Heart left ventricle (tissue), 16 donors: ENCODE data around the gene ATP6V1G1. TPM values are rescaled to one million over a fixed set of nuclear protein-coding genes. Genes with fewer than 3 reads are reported as not detected.

Source experiments
- ATAC-seq, 4 donors: fragments of 200-7000 bp; cut with Tn5 transposase; one replicate each; pipeline ENCODE4 v1.9.1; 2020 to 2022; ENCODE audit warnings: moderate library complexity in 4 of 4, mild to moderate bottlenecking in 3 of 4, moderate number of reproducible peaks in 1 of 4
- DNase-seq, 5 donors: peaks; one replicate each; pipeline ENCODE4 v3.0.0-alpha.2; 2020
- H3K27ac ChIP-seq, 12 donors: fragments of 200-600 bp; sonication (generic) in 4 of 12; one replicate each; pipeline versions ENCODE4 v1.5.0 to v1.8.0; 2016 to 2022; ENCODE audit warnings: mild to moderate bottlenecking in 2 of 12
- H3K27me3 ChIP-seq, 9 donors: fragments of 200-600 bp; sonication (generic) in 2 of 9; one replicate each; pipeline versions ENCODE4 v1.5.1 to v1.8.0; 2016 to 2022; ENCODE audit warnings: mild to moderate bottlenecking in 3 of 9
- H3K36me3 ChIP-seq, 9 donors: fragments of 200-600 bp; sonication (generic) in 2 of 9; one replicate each; pipeline versions ENCODE4 v1.5.0 to v1.8.0; 2018 to 2022; ENCODE audit warnings: mild to moderate bottlenecking in 2 of 9
- H3K4me1 ChIP-seq, 12 donors: fragments of 200-600 bp; sonication (generic) in 4 of 12; one replicate each; pipeline versions ENCODE4 v1.5.0 to v1.8.0; 2016 to 2022; ENCODE audit warnings: mild to moderate bottlenecking in 3 of 12
- H3K4me3 ChIP-seq, 12 donors: fragments of 200-600 bp; sonication (generic) in 4 of 12; one replicate each; pipeline versions ENCODE4 v1.5.0 to v1.8.0; 2017 to 2022; ENCODE audit warnings: mild to moderate bottlenecking in 9 of 12, moderate library complexity in 4 of 12
- H3K9me3 ChIP-seq, 12 donors: fragments of 200-600 bp; sonication (generic) in 4 of 12; one replicate each; pipeline versions ENCODE4 v1.5.0 to v1.8.0; 2016 to 2022; ENCODE audit warnings: mild to moderate bottlenecking in 1 of 12
- POLR2A ChIP-seq, 2 donors: fragments of 450-650 bp; IDR thresholded peaks; one replicate each; pipeline ENCODE4 v1.6.1; 2017; ENCODE audit warnings: antibody characterized with exemption in 2 of 2, mild to moderate bottlenecking in 2 of 2, moderate library complexity in 2 of 2
- WGBS, 4 donors: extraction: QIAGEN DNeasy Blood & Tissue Kit in 2 of 4; methylation state at CpG; one replicate each; pipeline versions ENCODE4 v1.1.5 to v1.1.7; 2013 to 2018; 5-methylcytosine and 5-hydroxymethylcytosine counted together
- intact Hi-C, 10 donors: fragments of 100-400 bp; cut with DNase I; formaldehyde crosslinking; loops; one replicate each; pipeline versions ENCODE4 v1.11.1 to v1.14.2; 2022
- polyA plus RNA-seq, 2 donors: library from polyadenylated mRNA; stranded (reverse); fragments of 200-250 nt; gene quantifications; one replicate each; pipeline ENCODE4 v1.2.3, GENCODE V29; 2013
- total RNA-seq, 9 donors: library from RNA; depleted of rRNA in 2 of 9; stranded (reverse); fragments of >200 nt in 2 of 9; fragmentation: NEBNext Ultra II Directional in 3 of 9; extraction: Animal tissue kit (Norgen Biotek cat#: 25700) in 3 of 9; gene quantifications; one replicate each; pipeline versions ENCODE4 v1.1.0 to v1.2.4, GENCODE V29; 2016 to 2023
- TF ChIP-seq, protein P1 (sequence below), 12 donors: fragments of 200-600 bp; sonication (generic) in 4 of 12; IDR thresholded peaks; one replicate each; pipeline versions ENCODE4 v1.5.0 to v1.8.0; 2018 to 2022; ENCODE audit warnings: antibody characterized with exemption in 12 of 12, mild to moderate bottlenecking in 5 of 12
- donor health status: ischemic (EF 13 %, LVEDD 7.1; RV severe dilation, severe dysfunction).
- donor health status: healthy with polysubstance abuse.
- donor health status: DM: no; HTN: yes; CAD: no.
- donor health status: DM: no; HTN: no; CAD: no.
- donor health status: ischemic (EF 25% LVEDD 6.9; RV normal size, moderate dysfunction).
- donor health status: ischemic (EF 25% LVEDD 5.7; RV mildly dilated, moderate dysfunction).
- donor health status: healthy.
- donor health status: DM: yes; HTN: yes; CAD: no.
- donor health status: ischemic (EF 35%, LVEDD 5.7; RV mildly dilated, moderate dysfunction).
- donor health status: nonischemic (EF 11% LVEDD 7.7; RV severe dilation, severe dysfunction).
- donor health status: DM: yes; HTN: yes; CAD: no.
- donor health status: PGD.
- donor health status: ischemic (EF 29% LVEDD 5.4; RV normal size, mild dysfunction).
- donor health status: nonischemic (EF 23%, LVEDD 6.1; RV moderate dilation, normal function).

ATP6V1G1 gene
- total and polyA plus RNA-seq, 11 donors: 58.1 to 136 (median 70.7) TPM

DNA sequence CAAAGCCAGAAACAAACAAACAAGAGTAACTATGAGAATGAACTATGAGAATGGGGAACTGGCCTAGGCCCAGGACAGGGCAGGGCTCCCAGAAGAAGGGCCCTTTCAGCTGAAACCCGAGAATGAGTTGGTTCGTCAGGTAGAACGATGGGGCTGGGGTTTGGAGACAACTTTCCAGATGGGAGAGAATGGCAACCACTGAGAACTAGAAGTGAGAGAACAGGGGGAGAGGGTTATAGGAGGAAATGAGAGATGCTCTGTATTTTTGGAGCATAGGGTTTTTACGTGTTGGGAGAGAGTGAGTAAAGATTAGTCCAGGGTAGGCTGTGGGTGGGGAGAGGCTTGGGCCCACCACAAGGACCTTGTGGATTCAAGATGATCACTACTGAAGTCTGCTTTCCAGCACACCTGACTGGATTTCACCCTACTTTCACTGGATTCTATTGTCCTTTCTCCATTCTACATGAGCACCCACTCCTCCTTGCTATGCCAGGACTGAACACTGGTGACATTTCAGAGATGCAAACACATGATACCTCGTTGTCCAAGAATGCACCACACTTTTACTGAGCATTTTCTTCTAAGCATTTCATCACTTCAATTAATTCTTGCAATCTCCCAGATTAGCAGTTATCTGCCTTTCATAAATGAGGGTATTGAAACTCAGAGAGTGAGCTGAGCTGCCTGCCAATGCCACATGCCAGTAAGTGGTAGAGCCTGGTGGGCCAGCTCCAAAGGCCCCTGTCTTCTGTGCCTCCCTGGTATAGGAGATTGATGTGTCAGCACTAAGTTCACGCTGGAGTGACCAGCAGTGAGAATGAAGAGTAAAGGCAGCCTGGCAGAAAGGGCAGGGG lies 20.3 kb downstream of the ATP6V1G1 start:
- no peaks in the 10 kb centered on the region for H3K36me3 ChIP-seq
- WGBS, 4 donors: 90 to 92% (median 91%) methylated on average over 6 of the region's 6 CpGs
- H3K9me3 ChIP-seq: no peaks in the 10 kb centered on the region
- intact Hi-C loops: loop anchor here in 1 of 10 donors (10.0 kb wide), 1 partner anchor 113 kb away; no protein-coding TSS in a partner anchor
- H3K27me3 ChIP-seq: no peaks in the 10 kb centered on the region
- ATAC-seq (no peak), DNase-seq (no peak)
- H3K27ac ChIP-seq: no peak overlapping the region
- TF ChIP-seq POLR2A (IDR thresholded peaks at IDR 0.05): no peak
- TF ChIP-seq, protein P1, sequence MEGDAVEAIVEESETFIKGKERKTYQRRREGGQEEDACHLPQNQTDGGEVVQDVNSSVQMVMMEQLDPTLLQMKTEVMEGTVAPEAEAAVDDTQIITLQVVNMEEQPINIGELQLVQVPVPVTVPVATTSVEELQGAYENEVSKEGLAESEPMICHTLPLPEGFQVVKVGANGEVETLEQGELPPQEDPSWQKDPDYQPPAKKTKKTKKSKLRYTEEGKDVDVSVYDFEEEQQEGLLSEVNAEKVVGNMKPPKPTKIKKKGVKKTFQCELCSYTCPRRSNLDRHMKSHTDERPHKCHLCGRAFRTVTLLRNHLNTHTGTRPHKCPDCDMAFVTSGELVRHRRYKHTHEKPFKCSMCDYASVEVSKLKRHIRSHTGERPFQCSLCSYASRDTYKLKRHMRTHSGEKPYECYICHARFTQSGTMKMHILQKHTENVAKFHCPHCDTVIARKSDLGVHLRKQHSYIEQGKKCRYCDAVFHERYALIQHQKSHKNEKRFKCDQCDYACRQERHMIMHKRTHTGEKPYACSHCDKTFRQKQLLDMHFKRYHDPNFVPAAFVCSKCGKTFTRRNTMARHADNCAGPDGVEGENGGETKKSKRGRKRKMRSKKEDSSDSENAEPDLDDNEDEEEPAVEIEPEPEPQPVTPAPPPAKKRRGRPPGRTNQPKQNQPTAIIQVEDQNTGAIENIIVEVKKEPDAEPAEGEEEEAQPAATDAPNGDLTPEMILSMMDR (IDR thresholded peaks at IDR 0.05): no peak
- H3K4me1 ChIP-seq: peaks cover 0 to 32% (median 20%) of the 10 kb centered on the region in 12 donors
- no peak overlapping the region for H3K4me3 ChIP-seq

DNA sequence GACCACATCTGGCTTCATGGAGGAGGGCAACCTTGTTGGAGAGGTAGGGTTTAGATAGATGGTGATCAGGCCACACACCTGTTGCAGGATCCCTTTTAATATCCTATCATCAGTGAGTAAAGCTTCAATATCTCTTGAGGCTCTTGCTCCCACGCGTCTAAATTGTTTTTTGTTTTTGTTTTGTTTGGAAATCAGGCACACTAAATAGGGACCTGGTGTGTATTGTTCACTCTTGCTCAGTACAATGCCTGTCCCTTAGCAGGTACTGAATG lies 20.9 kb downstream of the ATP6V1G1 start:
- DNase-seq (no peak), ATAC-seq (no peak)
- Histone ChIP-seq H3K4me1 (peaks cover 0 to 38% (median 21%) of the 10 kb centered on the region in 12 donors), H3K27ac (no peak overlapping the region), H3K9me3 (no peaks in the 10 kb centered on the region), H3K27me3 (no peaks in the 10 kb centered on the region), H3K4me3 (no peak overlapping the region), H3K36me3 (no peaks in the 10 kb centered on the region)
- 85 to 94% (median 93%) methylated on average over 2 of the region's 2 CpGs for WGBS, 4 donors
- intact Hi-C loops: loop anchor here in 1 of 10 donors (10.0 kb wide), 1 partner anchor 114 kb away; no protein-coding TSS in a partner anchor
- TF ChIP-seq POLR2A (IDR thresholded peaks at IDR 0.05): no peak
- TF ChIP-seq, protein P1 (IDR thresholded peaks at IDR 0.05): no peak

DNA sequence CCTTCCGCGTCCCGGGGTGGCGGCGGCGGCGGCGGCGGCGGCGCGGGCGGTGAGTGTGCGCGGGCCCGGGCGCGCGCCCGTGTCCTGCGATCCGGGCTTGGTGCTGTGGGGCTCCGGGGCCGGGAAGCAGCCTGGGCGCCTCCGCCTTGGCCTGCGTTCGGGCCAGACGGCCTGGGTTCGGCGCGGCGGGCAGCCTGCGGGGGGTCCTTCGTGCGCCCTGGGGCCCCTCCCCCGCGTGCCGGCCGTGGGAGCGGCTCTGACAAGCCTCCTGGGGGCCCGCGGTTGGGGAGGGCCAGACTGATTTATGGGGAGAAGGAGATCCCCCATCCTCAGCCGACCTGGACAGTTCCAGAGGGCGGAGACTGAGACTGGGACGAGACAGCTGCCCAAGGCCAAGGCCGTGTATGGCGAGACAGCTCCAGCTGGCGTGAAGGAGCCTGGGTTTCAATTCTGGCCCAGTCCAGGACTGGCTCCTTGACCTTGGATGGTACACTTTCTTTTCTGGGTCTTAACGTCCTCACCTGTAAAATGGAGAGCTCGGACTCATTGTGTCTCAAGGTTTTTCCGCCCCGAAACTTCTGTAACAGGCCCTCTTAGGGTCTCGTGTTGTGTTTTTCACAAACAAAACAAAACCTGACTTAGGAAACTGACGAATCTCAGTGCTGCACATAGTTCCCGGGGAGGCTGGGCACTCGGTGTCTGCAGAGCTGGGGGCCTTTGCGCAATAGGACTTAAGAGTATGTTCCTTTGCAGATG lies 24.1 kb downstream of the ATP6V1G1 start:
- ATAC-seq (peak in 3 of 4 donors; percentile 75 to 89 (median 86)), DNase-seq (peak; percentile 51 to 82 (median 69))
- Histone ChIP-seq H3K4me1 (peaks cover 0 to 41% (median 16%) of the 10 kb centered on the region in 12 donors), H3K27me3 (no peaks in the 10 kb centered on the region), H3K27ac (peak overlapping the region; percentile 41 to 94 (median 76)), H3K9me3 (no peaks in the 10 kb centered on the region), H3K36me3 (no peaks in the 10 kb centered on the region), H3K4me3 (peak overlapping the region; percentile 44 to 95 (median 74))
- TF ChIP-seq, protein P1 (IDR thresholded peaks at IDR 0.05): no peak
- no peak for TF ChIP-seq POLR2A (IDR thresholded peaks at IDR 0.05)
- 8 to 18% (median 13%) methylated on average over 21 to 58 of the region's 58 CpGs for WGBS, 4 donors
- intact Hi-C loops: loop anchor here in 1 of 10 donors (2.0 kb wide), 1 partner anchor 21 kb away; no protein-coding TSS in a partner anchor
